ENCODE data around the gene NFU1.

DNA sequence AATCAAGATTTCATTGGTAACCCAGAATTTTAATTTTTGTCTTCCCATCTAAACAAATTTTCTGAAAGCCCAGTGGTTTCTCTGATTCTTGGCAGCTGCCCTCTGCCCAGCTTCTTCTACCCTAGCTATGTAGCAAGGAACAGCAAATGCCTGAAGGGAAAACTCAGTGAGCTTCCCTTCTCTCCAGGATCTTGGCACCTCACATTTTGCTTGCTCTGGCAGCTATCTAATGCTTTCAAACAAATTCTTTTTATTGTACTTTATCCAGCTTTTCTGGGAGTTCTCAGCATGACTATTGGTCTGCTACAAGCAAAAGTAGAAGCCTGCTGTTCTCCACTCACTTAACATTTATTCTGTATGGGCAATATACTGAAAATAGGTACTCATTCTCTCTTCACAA is 31.9 kb downstream of the NFU1 start:
- no peak for TF ChIP-seq MAFK (IDR thresholded peaks at IDR 0.05; ENCODE audit: low read depth, low read length)
- TF ChIP-seq, protein P1, sequence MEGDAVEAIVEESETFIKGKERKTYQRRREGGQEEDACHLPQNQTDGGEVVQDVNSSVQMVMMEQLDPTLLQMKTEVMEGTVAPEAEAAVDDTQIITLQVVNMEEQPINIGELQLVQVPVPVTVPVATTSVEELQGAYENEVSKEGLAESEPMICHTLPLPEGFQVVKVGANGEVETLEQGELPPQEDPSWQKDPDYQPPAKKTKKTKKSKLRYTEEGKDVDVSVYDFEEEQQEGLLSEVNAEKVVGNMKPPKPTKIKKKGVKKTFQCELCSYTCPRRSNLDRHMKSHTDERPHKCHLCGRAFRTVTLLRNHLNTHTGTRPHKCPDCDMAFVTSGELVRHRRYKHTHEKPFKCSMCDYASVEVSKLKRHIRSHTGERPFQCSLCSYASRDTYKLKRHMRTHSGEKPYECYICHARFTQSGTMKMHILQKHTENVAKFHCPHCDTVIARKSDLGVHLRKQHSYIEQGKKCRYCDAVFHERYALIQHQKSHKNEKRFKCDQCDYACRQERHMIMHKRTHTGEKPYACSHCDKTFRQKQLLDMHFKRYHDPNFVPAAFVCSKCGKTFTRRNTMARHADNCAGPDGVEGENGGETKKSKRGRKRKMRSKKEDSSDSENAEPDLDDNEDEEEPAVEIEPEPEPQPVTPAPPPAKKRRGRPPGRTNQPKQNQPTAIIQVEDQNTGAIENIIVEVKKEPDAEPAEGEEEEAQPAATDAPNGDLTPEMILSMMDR (conservative IDR thresholded peaks at IDR 0.05; ENCODE audit: low read depth, low read length) = no peak
- no peak for TF ChIP-seq RFX5 (IDR thresholded peaks at IDR 0.05; ENCODE audit: low read depth, low read length)
- TF ChIP-seq CEBPB (IDR thresholded peaks at IDR 0.05; ENCODE audit: low read depth, low read length) = no peak
- TF ChIP-seq POLR2A (IDR thresholded peaks at IDR 0.05; ENCODE audit: low read depth, low read length) = no peak
- no peak for TF ChIP-seq MXI1 (IDR thresholded peaks at IDR 0.05; ENCODE audit: borderline replicate concordance, low read depth, low read length)
- TF ChIP-seq SMC3 (IDR thresholded peaks at IDR 0.05; ENCODE audit: low read depth, low read length) = no peak
- TF ChIP-seq, protein P2, sequence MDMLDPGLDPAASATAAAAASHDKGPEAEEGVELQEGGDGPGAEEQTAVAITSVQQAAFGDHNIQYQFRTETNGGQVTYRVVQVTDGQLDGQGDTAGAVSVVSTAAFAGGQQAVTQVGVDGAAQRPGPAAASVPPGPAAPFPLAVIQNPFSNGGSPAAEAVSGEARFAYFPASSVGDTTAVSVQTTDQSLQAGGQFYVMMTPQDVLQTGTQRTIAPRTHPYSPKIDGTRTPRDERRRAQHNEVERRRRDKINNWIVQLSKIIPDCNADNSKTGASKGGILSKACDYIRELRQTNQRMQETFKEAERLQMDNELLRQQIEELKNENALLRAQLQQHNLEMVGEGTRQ (IDR thresholded peaks at IDR 0.05; ENCODE audit: low read depth, low read length) = no peak
- no peak for TF ChIP-seq CHD1 (IDR thresholded peaks at IDR 0.05; ENCODE audit: low read depth, low read length)
- no peak for TF ChIP-seq RAD21 (IDR thresholded peaks at IDR 0.05; ENCODE audit: low read length)
- TF ChIP-seq MAZ (IDR thresholded peaks at IDR 0.05; ENCODE audit: borderline replicate concordance, low read depth, low read length) = no peak
- no peak for TF ChIP-seq FOS (IDR thresholded peaks at IDR 0.05; ENCODE audit: low read depth, low read length)
